Right renal pelvis (tissue), 4 donors: ENCODE results near the gene IFT74. TPM values are rescaled to one million over a fixed set of nuclear protein-coding genes. Genes with fewer than 3 reads are reported as not detected.

Experiments
- DNase-seq, 4 donors: peaks; one replicate each; pipeline ENCODE4 v3.0.0-alpha.2; 2013; ENCODE audit warnings: low read depth in 4 of 4, low spot score in 3 of 4, missing footprints in 1 of 4
- polyA plus RNA-seq, 4 donors: library from polyadenylated mRNA; unstranded; fragments of 120-200 nt; gene quantifications; one replicate each; pipeline ENCODE4 v1.2.1, GENCODE V29; 2013; ENCODE audit not compliant: insufficient read length in 4 of 4

Gene IFT74
- polyA plus RNA-seq, 4 donors: 35.3 to 46.0 (median 44.5) TPM

DNA sequence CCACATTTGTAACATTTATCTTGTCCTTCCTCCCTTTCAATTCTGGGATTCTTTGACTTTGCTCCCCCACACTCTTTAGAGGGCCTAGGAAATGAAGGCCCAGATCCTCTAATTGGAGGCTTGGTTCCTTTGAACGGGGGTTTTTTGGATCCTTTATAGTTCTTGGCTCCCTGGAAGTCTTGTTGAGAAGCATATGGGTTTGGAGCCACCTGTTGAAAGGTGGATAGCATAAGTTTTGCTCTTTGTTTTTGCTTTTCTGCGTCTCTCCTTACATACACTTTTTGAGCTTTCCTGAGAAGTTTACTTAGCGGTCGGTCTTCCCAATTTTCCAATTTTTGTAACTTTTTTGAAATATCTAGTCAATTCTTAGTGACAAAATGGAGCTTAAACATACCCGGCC lies 17.8 kb downstream of the IFT74 start:
- DNase-seq: no peak

DNA sequence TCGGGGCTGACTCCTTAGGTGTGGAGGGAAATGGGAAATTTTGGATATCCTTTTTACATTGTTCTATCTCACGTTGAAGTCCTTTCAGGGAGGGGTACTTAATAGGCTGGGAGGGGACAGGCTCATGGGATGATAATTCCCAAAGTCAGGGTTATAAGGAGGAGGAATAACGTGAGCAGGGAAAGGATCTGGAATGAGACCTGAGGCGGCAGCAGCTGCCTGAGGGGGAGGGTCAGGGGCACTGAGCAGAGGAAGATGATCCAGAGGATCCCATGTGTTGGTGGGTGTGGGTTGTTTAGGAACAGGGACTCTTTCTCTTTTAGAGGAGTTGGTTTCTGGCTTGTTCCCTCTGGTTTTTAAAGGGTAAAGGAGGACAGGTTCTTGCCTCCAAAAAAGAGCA lies 18.7 kb downstream of the IFT74 start:
- DNase-seq: no peak

DNA sequence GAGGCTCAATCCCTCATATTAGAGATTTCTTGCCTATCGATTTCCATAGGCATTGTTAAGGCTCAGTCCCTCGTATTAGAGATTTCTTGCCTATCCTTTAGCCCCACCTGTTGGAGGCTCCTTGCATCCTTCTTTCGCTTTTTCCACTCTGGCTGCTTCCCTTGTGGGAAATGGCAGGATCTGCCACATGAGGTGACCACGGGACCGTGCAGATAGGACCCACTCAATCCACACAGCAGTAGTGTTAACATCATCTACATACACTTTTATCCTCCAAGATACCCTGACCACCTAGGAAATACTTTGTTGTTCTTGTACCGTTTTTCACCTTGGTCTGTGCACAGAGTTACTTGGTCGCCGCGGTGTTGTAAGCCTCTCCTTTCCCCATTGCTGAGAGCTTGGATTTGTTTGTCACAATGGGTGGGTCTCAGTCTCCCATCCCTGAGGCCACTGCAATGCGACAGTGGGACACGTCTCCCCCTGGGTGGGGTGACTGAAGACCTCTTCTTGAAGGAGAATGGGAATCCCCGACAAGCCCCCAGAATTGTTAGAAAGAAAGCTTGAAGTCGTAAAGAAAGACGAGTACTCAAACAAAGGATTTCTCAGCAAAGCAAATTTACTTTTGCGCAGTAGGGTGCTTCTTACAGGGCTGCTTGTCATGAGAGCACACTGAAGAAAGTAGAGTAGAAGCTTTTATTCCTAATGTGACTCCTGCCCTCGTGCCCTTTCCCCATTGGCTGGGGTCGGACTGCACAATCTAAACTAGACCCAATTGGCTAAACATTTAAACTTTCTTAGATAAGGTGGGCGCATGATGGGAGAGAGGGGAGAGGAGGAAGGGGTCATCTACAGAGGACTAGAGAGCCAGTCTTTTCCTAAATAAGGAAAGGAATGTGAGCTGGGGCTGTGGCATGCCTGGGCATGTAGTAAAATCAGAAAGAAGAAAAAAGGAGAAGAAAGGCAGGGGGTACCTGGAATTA lies 19.8 kb downstream of the IFT74 start:
- DNase-seq: no peak

DNA sequence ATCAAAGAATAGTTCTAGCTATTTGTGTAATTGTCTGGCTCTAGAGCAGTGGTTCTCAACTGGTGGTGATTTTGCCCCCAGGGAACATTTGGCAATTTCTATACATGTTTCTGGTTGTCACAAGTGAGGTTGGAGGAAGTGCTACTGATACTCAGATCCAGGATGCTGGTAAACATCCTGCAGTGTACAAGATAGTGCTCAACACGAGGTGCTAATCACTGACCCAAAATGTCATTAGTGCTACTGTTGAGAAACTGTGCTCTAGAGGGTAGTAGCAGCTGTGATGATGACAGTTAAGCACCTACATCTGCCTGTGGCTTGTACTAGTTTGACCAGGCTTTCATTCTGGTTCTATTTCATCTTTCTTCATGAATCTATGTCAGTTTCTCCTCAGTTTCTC lies 27.1 kb downstream of the IFT74 start:
- no peak for DNase-seq

DNA sequence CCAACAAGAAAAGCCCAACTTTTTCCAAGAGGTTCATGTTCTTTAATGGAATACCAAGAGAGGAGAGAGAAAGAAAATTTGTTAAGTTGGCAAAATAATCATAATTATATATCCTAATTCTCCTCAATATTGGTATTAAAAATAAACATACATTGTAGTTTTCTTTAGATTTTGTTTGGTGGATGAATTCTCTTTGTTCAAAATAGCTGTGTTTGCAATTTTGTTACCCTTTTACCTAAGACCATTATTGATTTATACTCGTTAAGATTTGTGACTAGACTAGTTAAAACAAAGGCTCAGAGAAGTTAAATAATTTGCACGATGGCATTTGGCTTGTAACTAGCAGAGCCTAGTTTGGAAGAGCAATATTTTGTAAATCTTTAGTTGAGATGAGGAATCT lies 39.6 kb downstream of the IFT74 start:
- DNase-seq: no peak

DNA sequence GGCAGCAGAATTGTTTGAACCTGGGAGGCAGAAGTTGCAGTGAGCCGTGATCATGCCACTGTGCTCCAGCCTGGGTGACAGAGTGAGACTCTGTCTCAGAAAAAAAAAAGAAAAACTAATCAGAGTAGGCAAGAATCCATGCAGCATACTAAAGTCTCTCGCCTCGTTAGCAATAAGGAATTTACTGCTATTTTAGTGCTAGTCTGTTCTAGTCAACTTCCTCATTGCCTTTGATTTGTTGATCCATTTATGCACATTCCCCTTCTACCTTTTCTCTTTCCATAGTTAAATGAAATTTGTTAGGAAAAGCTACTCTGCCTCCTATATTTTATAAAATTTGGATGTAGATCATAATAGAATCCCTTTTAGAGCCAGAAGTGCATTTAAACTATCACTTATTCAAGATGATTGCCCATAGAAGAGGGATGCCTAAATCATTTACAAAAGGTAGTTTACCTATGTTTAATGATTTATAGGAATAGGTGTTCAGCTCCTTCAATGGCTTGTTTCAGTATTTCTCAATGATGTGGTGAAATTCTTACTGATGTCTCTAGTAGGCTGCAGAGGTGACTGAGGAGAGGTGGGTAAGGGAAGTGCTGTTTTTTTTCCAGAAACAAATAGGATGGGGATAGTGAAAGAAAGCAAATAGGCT lies 47.3 kb downstream of the IFT74 start:
- DNase-seq: peak; percentile 7 to 14 (median 10)

DNA sequence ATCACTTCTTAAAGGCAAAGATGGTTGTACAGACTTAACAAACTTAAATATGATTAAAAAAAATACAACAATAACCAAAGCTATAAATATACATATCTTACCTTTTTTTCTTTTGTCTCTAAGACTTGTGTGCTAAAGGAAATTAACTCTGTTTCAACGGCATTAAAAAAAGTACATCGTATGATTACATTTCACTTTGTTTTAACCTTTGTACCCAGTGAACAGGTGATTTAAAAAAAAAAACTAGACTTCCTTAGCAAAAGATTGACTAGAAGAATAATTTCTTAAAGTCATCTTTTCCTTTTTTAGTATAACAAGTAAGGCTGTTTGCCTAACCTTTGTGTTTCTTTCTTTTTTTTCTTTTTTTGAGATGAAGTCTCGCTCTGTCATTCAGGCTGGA lies 49.3 kb downstream of the IFT74 start, which contains the start of gene LRRC19:
LRRC19 (minus strand) TSS at position 182 of the 400 bp plus-strand sequence. CDS start 5,978 bp downstream, outside the sequence.
- no peak for DNase-seq

DNA sequence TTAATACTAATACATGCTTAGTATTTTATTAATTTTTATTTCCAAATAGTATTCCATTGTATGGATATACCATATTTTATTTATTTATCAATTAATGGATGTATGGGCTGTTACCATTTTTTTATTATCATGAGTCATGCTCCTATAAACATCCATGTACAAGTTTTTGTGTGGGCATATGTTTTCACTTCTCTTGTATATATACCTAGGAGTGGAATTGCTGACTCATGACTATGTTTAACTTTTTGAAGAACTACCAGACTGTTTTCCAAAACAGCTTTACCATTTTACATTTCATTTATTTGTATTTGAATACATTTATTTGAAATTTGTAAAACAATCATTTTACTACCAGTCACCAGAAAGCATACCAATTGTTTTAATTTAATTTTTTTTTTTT lies 63.4 kb downstream of the IFT74 start:
- DNase-seq: no peak

DNA sequence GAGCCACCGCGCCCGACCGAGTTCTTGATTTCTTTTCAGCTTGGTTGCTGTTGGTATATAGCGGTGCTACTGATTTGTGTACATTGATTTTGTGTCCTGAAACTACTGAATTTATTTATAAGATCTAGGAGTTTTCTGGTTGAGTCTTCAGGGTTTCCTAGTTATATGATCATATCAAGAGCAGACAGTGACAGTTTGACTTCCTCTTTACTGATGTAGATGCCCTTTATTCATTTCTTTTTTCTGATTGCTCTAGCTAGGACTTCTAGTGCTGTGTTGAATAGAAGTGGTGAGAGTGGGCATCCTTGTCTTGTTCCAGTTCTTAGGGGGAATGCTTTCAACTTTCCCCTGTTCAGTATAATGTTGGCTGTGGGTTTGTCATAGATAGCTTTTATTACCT lies 66.7 kb downstream of the IFT74 start:
- no peak for DNase-seq

DNA sequence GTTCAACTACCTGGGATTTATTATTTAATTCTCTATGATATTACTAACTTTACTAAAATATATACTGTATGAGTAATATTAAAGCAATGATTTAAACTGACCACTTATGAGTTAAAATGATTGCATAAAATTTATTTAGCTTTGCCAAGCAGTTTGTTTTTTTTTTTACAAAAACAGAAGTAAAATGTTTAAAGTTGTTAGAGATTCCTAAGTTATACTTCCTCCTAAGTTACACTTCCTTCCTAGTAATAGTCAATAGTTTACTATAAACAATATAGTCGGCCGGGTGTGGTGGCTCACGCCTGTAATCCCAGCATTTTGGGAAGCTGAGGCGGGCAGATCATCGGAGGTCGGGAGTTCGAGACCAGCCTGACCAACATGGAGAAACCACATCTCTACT lies 73.0 kb downstream of the IFT74 start:
- no peak for DNase-seq

DNA sequence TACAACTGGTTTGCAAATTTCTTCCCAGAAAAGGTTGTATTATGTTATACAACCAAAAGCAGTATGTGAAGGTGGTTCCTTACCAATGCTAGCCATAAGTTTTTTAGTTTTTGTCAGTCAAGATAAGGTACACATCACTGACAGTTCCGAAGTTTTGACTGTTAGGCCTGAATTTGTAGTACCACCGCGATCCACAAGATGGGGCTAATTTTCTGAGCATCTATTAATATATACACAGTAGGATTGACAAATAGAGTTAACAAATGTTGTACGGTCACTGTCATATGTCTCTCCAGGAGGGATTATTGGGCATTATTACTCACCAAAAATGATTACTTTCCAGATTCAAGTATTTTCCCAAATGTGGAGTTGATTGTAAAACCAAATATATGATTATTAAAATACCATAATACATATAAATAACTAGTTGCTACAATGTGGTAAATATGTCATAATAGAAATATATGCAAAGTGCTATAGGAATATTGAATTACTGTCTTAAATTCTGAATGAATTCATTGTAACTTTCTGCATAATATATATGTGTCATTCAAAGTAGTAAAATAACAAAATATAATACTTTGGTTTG lies 77.7 kb downstream of the IFT74 start:
- peak; percentile 13 to 30 (median 26) for DNase-seq

DNA sequence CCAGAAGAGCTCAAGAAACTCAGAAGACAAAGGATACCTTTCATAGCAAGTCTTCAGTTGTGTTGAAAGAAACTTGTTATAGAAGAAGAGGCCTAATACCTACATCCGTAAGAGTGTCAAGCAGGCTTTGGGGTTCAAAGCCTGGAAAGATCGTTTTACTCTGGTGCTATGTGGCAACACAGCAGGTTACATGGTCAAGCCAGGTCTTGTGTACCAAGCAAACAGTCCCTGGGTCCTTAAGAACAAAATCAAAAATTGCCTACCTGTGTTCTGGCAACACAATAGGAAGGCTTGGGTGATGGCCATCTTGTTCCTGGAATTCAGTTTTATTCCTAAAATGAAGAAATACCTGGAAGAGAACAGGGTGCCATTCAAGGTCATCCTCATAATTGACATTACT lies 81.3 kb downstream of the IFT74 start:
- no peak for DNase-seq

DNA sequence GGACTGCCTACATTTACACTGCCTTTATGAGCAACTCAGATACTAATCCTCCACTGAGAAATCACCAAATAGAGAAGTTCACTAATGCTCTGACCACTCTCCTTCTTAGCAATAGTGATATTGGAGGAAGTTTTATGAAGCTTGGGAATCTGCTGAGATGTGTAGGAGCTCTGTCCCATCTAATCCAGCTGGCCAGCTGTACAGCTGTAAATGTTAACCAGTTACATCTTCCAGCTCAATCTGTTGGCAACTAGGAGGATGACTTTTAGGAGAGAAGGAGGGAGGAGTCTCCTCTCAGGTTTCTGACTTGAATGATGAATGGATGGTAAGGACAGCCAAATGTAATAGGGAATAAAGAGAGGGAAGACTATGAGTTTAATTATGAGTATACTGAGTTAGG lies 85.5 kb downstream of the IFT74 start:
- DNase-seq: no peak

DNA sequence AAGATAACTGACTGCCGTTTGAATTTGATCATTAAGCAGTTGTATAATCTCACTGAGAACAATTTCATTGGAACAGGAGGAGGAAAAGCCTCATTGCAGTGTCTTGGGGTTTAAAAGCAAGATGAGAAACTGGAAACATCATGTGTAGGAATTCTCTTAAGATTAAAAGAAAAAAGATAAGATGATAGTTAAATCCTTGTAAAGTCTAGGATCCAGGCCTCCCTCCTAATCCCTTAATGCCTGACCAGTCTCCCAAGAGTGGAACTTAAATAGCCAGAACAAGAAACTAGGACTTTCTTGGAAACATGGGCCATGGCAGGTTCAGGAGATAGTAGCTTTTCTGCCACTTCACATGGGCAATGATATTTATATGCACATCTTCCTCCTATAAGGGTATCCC lies 86.3 kb downstream of the IFT74 start:
- no peak for DNase-seq

DNA sequence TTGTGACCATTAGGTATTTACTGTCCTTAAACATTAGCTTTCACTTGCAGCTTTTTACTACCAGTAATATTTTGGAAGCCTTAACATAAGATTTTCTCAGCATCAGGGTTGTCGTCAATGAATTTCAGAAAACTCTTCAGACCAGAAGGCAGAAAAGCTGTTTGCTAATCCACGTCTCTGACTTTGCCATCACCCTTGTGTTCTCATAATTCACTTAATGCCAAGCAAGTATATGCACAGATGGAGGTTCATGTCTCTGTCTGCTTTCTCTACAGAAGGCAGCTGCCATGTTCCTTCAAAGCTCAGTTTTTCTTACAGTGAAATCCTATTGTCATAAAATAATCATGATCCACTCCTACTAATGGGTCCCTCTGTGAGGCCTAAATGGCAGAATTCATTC lies 87.0 kb downstream of the IFT74 start:
- DNase-seq: no peak

DNA sequence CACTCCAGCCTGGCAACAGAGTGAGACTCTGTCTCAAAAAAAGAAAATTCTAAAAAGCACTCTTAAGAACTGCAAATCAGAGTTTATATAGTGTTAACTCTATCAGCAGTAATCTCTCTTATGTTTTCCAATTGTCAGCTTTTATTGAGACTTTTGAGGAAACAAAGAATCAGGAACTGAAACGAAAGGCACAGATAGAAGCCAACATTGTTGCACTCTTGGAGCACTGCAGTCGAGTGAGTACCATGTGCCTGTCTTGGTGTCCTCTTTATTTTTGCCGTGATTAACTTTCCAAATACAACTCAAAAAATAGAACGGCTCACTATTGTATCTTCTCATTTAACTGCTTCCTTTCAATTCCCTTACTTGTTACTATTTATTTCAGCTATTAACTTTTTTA lies 90.9 kb downstream of the IFT74 start:
- DNase-seq: no peak

DNA sequence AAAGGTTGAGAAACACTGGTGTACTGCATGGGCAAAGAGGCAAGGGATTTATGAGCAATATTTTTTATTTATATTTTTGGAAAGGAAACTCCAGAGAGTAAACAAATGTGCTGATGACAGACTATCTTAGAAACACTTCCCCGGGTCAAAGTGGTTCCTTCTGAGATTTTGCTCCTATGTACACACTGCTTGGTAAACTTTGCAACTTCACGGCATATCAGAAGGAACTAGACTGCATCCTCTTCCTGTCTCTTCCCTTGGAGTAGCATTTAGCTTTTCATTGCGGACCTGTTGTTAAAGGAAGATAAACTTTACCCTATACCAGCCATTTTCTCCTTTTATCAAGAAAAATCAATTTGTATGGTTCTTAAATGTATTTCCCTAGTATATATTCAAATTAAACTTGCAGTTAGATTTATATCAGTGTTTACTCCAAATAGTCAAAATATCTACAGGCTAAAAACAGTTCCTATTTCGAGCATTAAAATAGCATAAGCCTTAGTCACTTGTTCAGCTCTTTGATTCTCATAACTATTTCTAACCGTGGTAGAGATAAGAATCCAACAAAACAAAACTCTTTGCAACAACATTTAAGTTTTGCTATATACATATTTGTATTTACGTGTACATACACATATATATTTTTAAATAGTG lies 97.3 kb downstream of the IFT74 start:
- DNase-seq: peak in 1 of 4 donors; percentile 7

DNA sequence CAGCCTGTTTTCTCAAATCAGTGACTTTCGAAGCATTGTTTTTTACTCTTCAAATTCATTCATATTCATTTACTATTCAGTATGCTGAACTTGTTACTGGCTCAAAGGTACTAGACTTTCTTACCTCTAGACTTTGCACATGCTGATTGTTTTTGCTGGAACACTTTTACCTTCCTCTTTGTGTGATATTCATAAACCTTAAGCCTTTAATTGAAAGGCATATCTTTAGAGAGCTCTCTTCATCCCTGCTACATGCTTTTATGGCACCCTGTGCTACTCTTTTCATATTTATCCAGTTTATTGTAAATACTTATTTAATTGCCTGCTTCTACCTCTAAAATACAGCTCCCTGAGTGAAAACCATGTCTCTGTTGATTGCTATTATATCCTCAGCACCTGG lies 97.9 kb downstream of the IFT74 start:
- DNase-seq: no peak

DNA sequence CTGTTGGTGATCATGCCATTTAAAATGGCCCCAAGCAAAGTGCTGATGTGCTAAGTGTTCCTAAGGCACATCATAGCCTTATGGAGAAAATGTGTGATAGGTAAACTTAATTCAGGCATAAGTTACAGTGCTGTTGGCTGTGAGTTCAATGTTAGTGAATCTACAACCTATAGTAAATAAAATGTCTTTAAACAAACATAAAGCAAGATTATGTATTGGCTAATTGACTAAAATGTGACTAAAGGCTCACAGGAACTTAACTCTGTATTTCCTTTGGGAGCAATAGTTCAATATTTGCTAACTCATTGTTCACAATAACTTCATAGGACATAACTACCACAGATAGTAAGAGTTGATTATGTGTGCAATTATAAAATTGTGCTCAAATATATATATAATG lies 98.6 kb downstream of the IFT74 start:
- no peak for DNase-seq

DNA sequence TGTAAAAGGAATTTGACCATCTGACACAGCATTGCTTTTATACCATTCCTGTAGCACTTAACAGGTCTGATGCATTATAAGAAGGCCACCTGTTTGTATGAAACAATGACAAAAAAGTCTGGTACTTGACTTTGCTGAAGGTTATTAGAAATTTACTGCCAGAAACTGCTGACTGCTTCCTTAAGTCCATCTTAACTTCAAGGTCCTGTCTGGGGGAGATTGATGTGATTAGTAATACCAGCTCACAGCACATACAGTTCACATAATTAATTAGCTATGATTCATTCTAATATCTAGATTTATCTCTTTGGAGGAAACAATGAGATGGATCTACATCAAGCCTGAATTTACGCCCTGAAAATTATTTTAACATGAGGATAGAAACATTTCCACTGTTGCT lies 103.2 kb downstream of the IFT74 start:
- no peak for DNase-seq

DNA sequence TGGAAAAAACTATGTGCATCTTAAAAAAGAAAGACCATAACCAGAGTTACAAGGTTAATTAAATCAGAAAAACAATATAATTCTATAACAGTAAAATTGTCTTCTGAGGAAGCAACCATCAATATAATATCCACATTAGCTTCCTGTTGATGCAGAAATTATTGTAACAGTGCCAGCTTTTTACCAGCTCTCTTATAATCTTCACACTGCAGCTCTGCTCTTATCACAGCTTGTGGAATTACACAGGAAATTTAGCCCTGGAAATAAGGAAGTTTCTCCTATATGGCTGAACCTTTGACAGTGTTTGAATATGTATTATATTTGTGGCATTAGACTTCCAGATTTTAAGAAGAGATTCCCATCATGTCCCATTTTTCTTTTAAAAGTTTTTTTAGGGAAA lies 103.7 kb downstream of the IFT74 start:
- DNase-seq: no peak
